ENCODE data around the gene CCL14. TPM values are rescaled to one million over a fixed set of nuclear protein-coding genes. Genes with fewer than 3 reads are reported as not detected.
A peak's percentile ranks its signal among the peaks of the same experiment; 100 is the strongest.

Gene CCL14
- total and polyA plus RNA-seq, 2 of the 13 experiments (the other 11 are each of a cell fraction or from before 2014, with no cell fraction given) = 1.1 to 1.7 TPM

DNA sequence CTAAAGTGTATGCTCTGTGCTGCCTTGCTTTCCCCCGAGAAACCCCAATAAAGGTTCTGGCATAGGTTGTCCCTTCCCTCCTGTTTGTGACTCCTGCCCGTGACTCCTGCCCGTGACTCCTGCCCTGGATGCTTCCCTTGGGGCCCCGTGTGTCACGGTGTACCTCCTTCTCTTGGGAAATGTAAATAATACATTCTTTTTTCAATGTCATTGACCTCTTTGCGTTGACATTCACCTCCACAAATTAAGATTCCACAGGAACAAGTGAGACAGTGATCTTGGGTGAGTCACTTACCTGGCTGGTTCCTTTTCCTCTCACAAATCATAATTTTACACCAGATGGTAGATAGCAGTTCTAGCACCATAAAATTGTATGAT lies 14.2 kb upstream of the CCL14 start (continued):
- TF ChIP-seq ZSCAN29 (CRISPR knock-in tag; conservative IDR thresholded peaks at IDR 0.05) = no peak
- TF ChIP-seq, protein P1, sequence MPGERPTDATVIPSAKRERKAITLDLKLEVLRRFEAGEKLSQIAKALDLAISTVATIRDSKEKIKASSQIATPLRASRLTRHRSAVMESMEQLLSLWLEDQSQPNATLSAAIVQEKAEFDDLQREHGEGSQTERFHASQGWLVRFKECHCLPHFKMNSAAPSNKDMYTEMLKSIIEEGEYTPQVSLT (CRISPR knock-in tag; IDR thresholded peaks at IDR 0.05; ENCODE audit: borderline replicate concordance, low read depth) = no peak
- peak; percentile 80 for TF ChIP-seq FOSL2 (CRISPR knock-in tag; IDR thresholded peaks at IDR 0.05)
- TF ChIP-seq HCFC1 (IDR thresholded peaks at IDR 0.05; ENCODE audit: low read depth, low read length) = no peak
- no peak for TF ChIP-seq PTBP1 (IDR thresholded peaks at IDR 0.05; ENCODE audit: low read depth, low read length, poor library complexity, severe bottlenecking)
- TF ChIP-seq, protein P2, sequence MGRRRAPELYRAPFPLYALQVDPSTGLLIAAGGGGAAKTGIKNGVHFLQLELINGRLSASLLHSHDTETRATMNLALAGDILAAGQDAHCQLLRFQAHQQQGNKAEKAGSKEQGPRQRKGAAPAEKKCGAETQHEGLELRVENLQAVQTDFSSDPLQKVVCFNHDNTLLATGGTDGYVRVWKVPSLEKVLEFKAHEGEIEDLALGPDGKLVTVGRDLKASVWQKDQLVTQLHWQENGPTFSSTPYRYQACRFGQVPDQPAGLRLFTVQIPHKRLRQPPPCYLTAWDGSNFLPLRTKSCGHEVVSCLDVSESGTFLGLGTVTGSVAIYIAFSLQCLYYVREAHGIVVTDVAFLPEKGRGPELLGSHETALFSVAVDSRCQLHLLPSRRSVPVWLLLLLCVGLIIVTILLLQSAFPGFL (CRISPR knock-in tag; IDR thresholded peaks at IDR 0.05) = no peak
- TF ChIP-seq MYC (CRISPR knock-in tag; IDR thresholded peaks at IDR 0.05; ENCODE audit: borderline replicate concordance) = no peak
- TF ChIP-seq EP300 (IDR thresholded peaks at IDR 0.05; ENCODE audit: low read depth in 2 of 2, low read length in 2 of 2) = peak in 1 of 2 experiments; percentile 85; a peak in 2 of 4 replicates
- peak; percentile 66; the same call in 1 of the 2 replicates for TF ChIP-seq EP300 (CRISPR knock-in tag; IDR thresholded peaks at IDR 0.05; ENCODE audit: borderline replicate concordance)
- no peak for TF ChIP-seq ZC3H13 (CRISPR knock-in tag; IDR thresholded peaks at IDR 0.05)
- TF ChIP-seq PHF5A (CRISPR knock-in tag; IDR thresholded peaks at IDR 0.05; ENCODE audit: low read depth, unreplicated experiment) = no peak
- TF ChIP-seq PAF1 (CRISPR knock-in tag; IDR thresholded peaks at IDR 0.05) = no peak
- no peak for TF ChIP-seq PRPF4 (IDR thresholded peaks at IDR 0.05; ENCODE audit: low read depth, low read length, poor library complexity, severe bottlenecking)
- TF ChIP-seq GTF3A (CRISPR knock-in tag; conservative IDR thresholded peaks at IDR 0.05) = no peak
- TF ChIP-seq, protein P3, sequence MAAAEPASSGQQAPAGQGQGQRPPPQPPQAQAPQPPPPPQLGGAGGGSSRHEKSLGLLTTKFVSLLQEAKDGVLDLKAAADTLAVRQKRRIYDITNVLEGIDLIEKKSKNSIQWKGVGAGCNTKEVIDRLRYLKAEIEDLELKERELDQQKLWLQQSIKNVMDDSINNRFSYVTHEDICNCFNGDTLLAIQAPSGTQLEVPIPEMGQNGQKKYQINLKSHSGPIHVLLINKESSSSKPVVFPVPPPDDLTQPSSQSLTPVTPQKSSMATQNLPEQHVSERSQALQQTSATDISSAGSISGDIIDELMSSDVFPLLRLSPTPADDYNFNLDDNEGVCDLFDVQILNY (CRISPR knock-in tag; conservative IDR thresholded peaks at IDR 0.05) = no peak
- TF ChIP-seq RELA (CRISPR knock-in tag; IDR thresholded peaks at IDR 0.05) = no peak
- TF ChIP-seq ZNF549 (CRISPR knock-in tag; IDR thresholded peaks at IDR 0.05) = no peak
- TF ChIP-seq ZNF256 (CRISPR knock-in tag; conservative IDR thresholded peaks at IDR 0.05) = no peak
- TF ChIP-seq, protein P4, sequence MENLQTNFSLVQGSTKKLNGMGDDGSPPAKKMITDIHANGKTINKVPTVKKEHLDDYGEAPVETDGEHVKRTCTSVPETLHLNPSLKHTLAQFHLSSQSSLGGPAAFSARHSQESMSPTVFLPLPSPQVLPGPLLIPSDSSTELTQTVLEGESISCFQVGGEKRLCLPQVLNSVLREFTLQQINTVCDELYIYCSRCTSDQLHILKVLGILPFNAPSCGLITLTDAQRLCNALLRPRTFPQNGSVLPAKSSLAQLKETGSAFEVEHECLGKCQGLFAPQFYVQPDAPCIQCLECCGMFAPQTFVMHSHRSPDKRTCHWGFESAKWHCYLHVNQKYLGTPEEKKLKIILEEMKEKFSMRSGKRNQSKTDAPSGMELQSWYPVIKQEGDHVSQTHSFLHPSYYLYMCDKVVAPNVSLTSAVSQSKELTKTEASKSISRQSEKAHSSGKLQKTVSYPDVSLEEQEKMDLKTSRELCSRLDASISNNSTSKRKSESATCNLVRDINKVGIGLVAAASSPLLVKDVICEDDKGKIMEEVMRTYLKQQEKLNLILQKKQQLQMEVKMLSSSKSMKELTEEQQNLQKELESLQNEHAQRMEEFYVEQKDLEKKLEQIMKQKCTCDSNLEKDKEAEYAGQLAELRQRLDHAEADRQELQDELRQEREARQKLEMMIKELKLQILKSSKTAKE (CRISPR knock-in tag; IDR thresholded peaks at IDR 0.05; ENCODE audit: borderline replicate concordance) = peak; percentile 68
- TF ChIP-seq, protein P5, sequence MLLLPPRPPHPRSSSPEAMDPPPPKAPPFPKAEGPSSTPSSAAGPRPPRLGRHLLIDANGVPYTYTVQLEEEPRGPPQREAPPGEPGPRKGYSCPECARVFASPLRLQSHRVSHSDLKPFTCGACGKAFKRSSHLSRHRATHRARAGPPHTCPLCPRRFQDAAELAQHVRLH (CRISPR knock-in tag; IDR thresholded peaks at IDR 0.05; ENCODE audit: borderline replicate concordance, low read depth) = no peak; the same call in 1 of the 2 replicates
- peak; percentile 64; the same call in 1 of the 2 replicates for TF ChIP-seq RCOR2 (CRISPR knock-in tag; IDR thresholded peaks at IDR 0.05)
- TF ChIP-seq ZNF775 (CRISPR knock-in tag; IDR thresholded peaks at IDR 0.05; ENCODE audit: borderline replicate concordance) = no peak
- TF ChIP-seq HNRNPK (IDR thresholded peaks at IDR 0.05; ENCODE audit: low read depth, low read length, poor library complexity, severe bottlenecking) = no peak
- TF ChIP-seq ZNF780A (CRISPR knock-in tag; IDR thresholded peaks at IDR 0.05) = no peak
- TF ChIP-seq NFKBIZ (CRISPR knock-in tag; IDR thresholded peaks at IDR 0.05) = no peak
- no peak for TF ChIP-seq KMT2B (CRISPR knock-in tag; IDR thresholded peaks at IDR 0.05)
- no peak for TF ChIP-seq FOXM1 (CRISPR knock-in tag; IDR thresholded peaks at IDR 0.05)
- no peak for TF ChIP-seq KDM3A (CRISPR knock-in tag; IDR thresholded peaks at IDR 0.05; ENCODE audit: low read depth)
- TF ChIP-seq NFRKB (IDR thresholded peaks at IDR 0.05) = no peak
- no peak for TF ChIP-seq ZNF251 (CRISPR knock-in tag; IDR thresholded peaks at IDR 0.05)
